Activated CD4-positive, alpha-beta T cell treated with anti-CD3 and anti-CD28 coated beads, Interleukin-2, Interleukin-4, amounts not matched to agents 100 ng/mL and 50 ng/mL, durations not matched to agents 16 hours and 8 hours (primary cell): ENCODE results near the gene FRAT2.
A peak's percentile ranks its signal among the peaks of the same experiment; 100 is the strongest.

Experiments used
- DNase-seq: peaks from one replicate; pipeline ENCODE4 v3.0.0-alpha.2; 2020; ENCODE audit warnings: low spot score

The FRAT2 gene

DNA sequence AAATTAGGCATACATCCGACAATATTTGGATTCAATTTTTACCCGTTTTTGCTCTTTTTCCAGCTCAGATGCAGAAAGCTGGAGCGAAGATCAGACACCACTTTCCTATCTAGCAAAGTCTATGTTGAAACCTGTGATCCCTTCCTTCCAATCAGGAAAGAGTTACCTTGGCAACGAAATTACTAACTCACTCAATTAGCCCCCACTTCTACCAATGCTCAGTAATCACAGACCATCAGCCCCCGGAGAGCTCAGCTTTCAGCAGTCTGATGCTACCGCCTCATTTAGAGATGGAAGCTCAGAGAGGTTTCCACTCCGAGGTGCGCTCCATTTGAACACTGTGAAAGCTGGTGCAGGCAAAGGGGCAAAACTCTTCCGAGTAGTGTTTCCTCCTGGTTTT lies 8.8 kb downstream of the FRAT2 start:
- DNase-seq, result no peak

- DNase-seq, result no peak
Observed at GRCh38 chr10:97323501-97323900, 11.0 kb downstream of the FRAT2 start.

DNA sequence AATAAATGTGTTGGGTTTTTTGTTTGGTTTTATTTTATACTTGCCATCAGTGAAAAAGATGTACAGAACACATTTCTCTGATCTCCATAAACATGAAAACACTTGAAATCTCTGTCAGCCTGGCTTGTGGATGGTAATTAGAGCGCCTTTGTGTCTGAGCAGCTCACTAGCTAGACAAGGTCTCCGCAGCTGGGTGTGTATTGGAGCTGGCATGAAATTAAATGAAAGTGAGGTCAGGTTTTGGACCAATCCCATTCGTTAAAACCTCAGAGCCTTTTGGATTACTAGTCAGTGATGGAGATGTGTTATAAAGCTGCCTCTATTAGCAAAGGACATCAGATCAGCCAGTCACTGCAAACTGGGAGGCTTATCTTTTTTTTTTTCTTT lies 12.7 kb downstream of the FRAT2 start:
- no peak for DNase-seq

GRCh38 chr10:97321032-97321803 lies 13.3 kb downstream of the FRAT2 start:
- no peak for DNase-seq

DNA sequence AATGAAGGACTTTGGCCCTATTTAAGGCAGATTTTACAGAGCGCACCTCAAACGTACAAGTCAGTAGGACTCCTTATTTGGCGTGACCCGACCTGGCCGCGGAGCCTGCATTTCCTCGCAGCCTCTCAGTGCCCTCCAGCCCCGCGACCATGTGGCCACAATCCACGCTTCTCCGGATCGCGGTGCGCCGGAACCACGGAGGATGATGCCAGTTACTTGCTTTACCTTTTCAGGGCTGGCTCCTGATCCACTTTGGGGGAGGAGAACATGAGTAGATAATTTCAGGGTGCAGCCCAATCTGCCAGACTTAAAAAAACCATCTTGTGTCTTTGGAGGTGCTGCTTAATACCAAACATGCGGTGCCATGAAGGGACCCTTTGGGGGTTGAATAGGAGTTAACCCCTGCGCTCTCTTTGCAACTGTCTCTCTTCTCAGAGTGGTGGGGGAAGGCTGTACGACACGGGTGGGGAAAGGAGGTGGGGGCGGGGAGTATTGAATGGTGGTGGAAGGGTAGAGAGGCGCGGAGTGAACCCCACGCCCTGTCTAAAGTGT lies 14.0 kb downstream of the FRAT2 start:
- peak; percentile 15 for DNase-seq

GRCh38 chr10:97319671-97320479 lies 14.7 kb downstream of the FRAT2 start:
- peak; percentile 58 for DNase-seq

DNA sequence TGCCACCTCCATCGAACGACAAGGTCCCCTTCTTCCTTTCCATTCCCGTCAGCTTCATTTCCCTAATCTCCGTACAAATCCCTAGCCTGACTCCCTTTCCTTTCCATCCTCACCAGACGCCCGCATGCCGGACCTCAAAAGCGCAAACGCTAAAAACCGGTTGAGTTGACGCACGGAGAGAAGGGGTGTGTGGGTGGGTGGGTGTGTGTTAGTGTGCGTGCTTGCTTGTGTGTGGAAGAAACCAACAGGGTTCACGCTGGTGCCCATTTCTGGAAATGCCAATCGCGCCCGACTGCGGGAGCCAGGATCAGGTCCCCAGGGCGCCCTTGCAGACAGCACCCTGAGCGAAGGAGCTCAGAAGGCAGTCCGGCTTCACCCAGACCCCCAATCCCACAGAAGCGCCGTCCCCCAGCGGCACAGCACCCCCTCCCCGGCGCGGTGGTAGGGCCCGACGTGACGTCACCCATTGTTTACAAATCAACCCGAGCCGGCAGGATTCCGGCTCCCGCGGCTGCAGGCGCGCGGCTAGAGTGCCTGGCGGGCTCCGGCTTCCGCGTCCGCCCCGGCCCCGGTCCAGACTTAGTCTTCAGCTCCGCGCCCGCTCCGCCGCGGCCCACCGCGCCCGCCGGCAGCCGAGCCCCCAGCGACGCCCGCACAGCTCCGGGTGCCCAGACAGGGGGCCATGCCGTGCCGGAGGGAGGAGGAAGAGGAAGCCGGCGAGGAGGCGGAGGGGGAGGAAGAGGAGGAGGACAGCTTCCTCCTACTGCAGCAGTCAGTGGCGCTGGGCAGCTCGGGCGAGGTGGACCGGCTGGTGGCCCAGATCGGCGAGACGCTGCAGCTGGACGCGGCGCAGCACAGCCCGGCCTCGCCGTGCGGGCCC lies 15.5 kb downstream of the FRAT2 start, which contains the start of gene FRAT1:
Gene FRAT1, plus strand, starts transcription at position 500 of the 880 bp plus-strand sequence. Its CDS starts 183 bp downstream, at position 683.
- DNase-seq, result peak; percentile 89

DNA sequence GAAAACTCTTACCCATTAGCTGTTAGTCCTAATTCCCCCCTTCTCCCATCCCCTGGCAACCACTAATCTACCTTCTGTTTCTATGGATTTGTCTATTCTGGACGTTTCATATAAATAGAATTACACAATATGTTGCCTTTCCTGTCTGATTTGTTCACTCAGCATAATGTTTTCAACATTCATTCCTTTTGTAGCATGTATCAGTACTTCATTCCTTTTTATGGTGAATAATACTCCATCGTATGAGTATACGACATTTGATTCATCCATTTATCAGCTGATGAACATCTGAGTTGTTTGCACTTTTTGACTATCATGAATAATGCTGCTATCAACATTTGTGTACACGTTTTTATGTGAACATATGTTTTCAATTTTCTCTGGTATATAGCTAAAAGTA lies 19.9 kb downstream of the FRAT2 start:
- no peak for DNase-seq

DNA sequence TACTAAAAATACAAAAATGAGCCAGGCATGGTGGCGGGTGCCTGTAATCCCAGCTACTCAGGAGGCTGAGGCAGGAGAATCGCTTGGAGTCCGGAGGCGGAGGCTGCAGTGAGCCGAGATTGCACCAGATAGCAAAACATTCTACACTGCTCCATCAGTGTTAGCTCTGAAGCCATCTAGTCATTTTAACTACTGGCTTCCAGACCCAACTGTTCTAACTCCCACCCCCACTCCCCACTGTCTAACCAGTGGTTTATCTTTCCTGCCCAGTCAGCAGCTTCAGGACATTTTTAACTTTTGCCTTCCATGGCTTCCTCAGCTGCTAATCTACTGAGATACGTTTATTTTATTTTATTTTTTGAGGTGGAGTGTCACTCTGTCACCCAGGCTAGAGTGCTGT lies 21.6 kb downstream of the FRAT2 start:
- no peak for DNase-seq

DNA sequence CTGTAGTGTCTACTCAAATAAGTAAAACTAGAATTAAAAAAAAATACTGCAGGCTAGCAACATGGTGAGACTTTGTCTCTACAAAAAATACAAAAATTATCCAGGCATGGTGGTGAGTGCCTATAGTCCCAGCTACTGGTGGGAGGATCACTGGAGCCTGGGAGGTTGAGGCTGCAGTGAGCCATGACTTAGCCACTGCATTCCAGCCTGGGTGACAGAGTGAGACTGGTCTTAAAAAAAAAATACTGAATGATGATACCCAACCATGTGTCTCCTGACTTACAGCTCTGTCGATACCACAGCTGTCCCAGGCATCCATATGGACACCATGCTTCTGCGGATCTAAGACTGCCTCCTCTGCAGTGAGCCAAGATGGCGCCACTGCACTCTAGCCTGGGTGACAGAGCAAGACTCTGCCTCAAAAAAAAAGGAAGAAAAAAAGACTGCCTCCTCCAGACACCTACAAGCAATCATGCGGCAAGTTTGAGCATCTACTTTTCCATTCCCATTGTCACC lies 23.4 kb downstream of the FRAT2 start:
- DNase-seq, result no peak

GRCh38 chr10:97307866-97308780 lies 26.4 kb downstream of the FRAT2 start:
- DNase-seq, result no peak

DNA sequence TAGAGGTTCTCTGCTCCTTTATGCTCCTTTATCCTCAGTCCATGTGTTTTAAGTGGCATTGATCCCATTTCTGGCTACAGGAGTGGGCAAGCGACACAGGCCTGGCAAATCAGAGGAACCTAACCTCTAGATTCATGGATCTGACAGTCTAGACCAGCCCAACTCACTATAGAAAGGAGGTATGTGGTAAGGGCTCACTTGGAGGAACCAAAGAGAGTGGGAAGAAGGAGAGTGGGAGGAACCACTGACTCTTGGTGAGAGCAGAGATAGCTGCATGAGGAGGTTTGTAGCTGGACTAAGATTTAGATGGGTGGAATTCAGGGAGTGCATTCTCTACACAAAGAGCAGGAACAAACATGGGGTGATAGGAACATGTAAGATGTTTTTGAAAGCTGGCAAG lies 27.1 kb downstream of the FRAT2 start:
- DNase-seq, result no peak

DNA sequence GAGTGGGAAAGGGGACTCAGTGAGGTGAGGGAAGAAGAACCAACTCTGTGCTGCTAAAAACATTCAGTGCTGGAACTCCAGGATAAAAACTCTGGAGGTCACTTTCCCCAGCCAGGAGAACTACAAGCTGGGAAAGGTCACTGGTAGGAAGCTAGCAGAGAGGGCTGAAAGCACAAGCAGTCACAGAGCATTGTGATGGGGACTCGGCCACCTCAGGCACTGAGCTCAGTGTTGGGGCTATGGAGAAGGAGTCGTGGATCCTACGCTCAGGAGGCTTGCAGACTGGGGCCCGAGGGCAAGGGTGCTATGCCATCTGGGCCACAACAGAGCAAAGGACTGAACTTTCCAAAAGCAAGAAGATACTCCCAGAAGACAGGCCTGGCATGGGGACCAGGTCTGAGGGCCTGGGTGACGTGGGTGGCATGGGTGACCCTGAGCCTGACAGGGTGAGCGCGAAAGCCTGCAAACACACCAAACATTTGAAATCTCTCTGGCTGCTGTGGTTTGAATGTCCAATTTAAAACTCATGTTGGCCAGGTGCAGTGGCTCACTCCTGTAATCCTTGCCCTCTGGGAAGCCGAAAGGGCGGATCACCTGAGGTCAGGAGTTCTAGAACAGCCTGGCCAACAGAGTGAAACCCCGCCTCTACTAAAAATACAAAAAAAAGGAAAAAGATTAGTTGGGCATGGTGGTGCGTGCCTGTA lies 32.3 kb downstream of the FRAT2 start:
- DNase-seq, result no peak

GRCh38 chr10:97300980-97301379 lies 33.5 kb downstream of the FRAT2 start:
- DNase-seq, result no peak

DNA sequence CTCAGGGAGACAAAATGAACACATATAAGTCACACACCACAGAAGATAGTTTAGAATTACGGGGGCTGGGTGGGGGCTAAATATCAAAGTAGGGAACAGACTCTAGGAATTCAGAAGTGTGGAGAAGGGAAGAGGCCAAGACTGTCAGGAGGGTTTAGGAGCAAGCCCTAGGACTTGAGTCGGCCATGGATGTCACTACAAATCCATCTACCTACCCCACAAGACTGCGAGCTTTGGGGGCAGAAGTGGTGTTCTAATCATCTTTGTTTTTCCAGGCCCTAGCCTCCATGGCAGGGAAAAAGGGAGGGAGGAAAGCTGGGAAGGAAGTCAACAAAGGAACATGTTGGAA lies 36.3 kb downstream of the FRAT2 start:
- DNase-seq, result no peak

- DNase-seq, result no peak
Observed at GRCh38 chr10:97297556-97298222, 36.8 kb downstream of the FRAT2 start.

- DNase-seq, result no peak
Observed at GRCh38 chr10:97292862-97293198, 41.7 kb downstream of the FRAT2 start.

- DNase-seq, result peak; percentile 98
Observed at GRCh38 chr10:97292097-97292861, 42.2 kb downstream of the FRAT2 start, which contains the start of gene ARHGAP19. ARHGAP19 (minus strand) TSS chr10:97292637; CDS start chr10:97292627, 10 bp downstream.
